Adrenal gland (tissue), 12 donors: Measurements from ENCODE around the gene PTPRF. TPM values are rescaled to one million over a fixed set of nuclear protein-coding genes. Genes with fewer than 3 reads are reported as not detected.

ENCODE experiments used
- DNase-seq, 7 donors: peaks; one replicate each; pipeline ENCODE4 v3.0.0-alpha.2; 2019 to 2020
- H3K27ac ChIP-seq, 5 donors: fragments of 200-600 bp; sonication (generic) in 4 of 5; 1 replicate in 3 of 5; 2 replicates in 2 of 5; pipeline versions ENCODE4 v1.5.1 to v1.8.0; 2016 to 2020; ENCODE audit warnings: mild to moderate bottlenecking in 1 of 5
- H3K27me3 ChIP-seq: fragments of 200-600 bp; 2 replicates; pipeline ENCODE4 v1.8.0; 2021
- H3K36me3 ChIP-seq, 2 donors: fragments of 200-600 bp; replicated peaks in 1 of 2; 1 replicate in 1 of 2; 2 replicates in 1 of 2; pipeline versions ENCODE4 v1.5.1 to v1.8.0; 2018 to 2022
- H3K4me1 ChIP-seq, 2 donors: fragments of 200-600 bp; replicated peaks in 1 of 2; 1 replicate in 1 of 2; 2 replicates in 1 of 2; pipeline versions ENCODE4 v1.5.1 to v1.8.0; 2018 to 2021
- H3K4me3 ChIP-seq, 4 donors: fragments of 200-600 bp; sonication (generic) in 3 of 4; one replicate each; pipeline ENCODE4 v1.5.1; 2016 to 2018
- H3K9me3 ChIP-seq, 3 donors: fragments of 200-600 bp; sonication (generic) in 1 of 3; replicated peaks in 1 of 3; 1 replicate in 2 of 3; 2 replicates in 1 of 3; pipeline versions ENCODE4 v1.5.1 to v1.8.0; 2016 to 2021
- POLR2A ChIP-seq, 2 donors: fragments of 450-650 bp; IDR thresholded peaks; one replicate each; pipeline ENCODE4 v1.6.1; 2017; ENCODE audit warnings: antibody characterized with exemption in 2 of 2, mild to moderate bottlenecking in 2 of 2, moderate library complexity in 1 of 2
- WGBS, 4 donors: extraction: QIAGEN DNeasy Blood & Tissue Kit in 2 of 4; methylation state at CpG; one replicate each; pipeline versions ENCODE4 v1.1.5 to v1.1.7; 2013 to 2017; 5-methylcytosine and 5-hydroxymethylcytosine counted together
- intact Hi-C, 2 donors: fragments of 100-400 bp; cut with DNase I; formaldehyde crosslinking; loops; one replicate each; pipeline versions ENCODE4 v1.14.1 to v1.15.0; 2022 to 2023
- polyA plus RNA-seq, 3 donors: library from polyadenylated mRNA; stranded (reverse); fragments of 200-250 nt in 2 of 3; fragments of 350-450 nt in 1 of 3; fragmentation: Illumina TruSeq in 1 of 3; extraction: RNeasy Lipid Tissue Mini Kit (QIAGEN cat#74804) in 1 of 3; gene quantifications; one replicate each; pipeline ENCODE4 v1.2.3, GENCODE V29; 2013 to 2014
- total RNA-seq, 9 donors: library from RNA; depleted of rRNA in 4 of 9; stranded (reverse); fragments of >200 nt in 4 of 9; fragments of 120-200 nt in 1 of 9; fragmentation: NEBNext Ultra II Directional in 1 of 9; extraction: Animal tissue kit (Norgen Biotek cat#: 25700) in 1 of 9; gene quantifications; one replicate each; pipeline versions ENCODE4 v1.1.0 to v1.2.4, GENCODE V29; 2013 to 2023
- TF ChIP-seq, protein P1 (sequence below), 6 experiments: fragments of 450-650 bp in 4 of 6; fragments of 200-600 bp in 2 of 6; sonication (generic) in 1 of 6; IDR thresholded peaks; 1 replicate in 5 of 6; 2 replicates in 1 of 6; pipeline versions ENCODE4 v1.5.1 to v1.8.0; 2016 to 2021; ENCODE audit warnings: antibody characterized with exemption in 6 of 6, mild to moderate bottlenecking in 2 of 6, moderate library complexity in 1 of 6
- donor health status: healthy with polysubstance abuse.
- donor health status: Bipolar disorder and iron deficiency.
- donor health status: DM: yes; HTN: yes; CAD: no.
- donor health status: DM: no; HTN: no; CAD: no.
- donor health status: DM: no; HTN: no; CAD: no.
- donor health status: DM: yes; HTN: yes; CAD: no.

PTPRF gene
- total and polyA plus RNA-seq, 12 donors: 9.2 to 92.0 (median 30.1) TPM

DNA sequence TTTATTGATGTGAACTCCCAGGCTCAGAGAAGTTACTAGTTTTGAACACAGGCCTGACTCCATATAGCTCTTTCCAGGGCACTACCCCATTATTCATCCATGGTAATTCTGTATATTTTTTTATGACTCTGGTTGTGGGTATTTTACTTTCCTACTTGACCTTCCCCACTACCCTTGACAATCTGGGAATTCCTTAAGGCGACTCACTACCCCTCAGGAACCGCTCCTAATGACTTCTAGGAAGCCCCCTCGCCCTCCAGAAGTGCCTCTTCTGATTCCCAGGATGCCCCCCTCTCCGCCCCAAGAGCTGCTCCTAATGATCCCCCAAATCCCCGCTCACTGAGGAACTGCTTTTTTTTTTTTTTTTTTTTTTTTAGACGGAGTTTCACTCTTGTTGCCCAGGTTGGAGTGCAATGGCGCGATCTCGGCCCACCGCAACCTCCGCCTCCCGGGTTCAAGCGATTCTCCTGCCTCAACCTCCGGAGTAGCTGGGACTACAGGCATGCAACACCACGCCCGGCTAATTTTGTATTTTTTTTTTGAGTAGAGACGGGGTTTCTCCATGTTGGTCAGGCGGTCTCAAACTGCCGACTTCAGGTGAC, 118.3 kb downstream of the PTPRF start:
- Histone ChIP-seq H3K4me1 (peaks cover 21 to 37% of the 10 kb centered on the region in 2 donors), H3K36me3 (peaks cover 0 to 7% of the 10 kb centered on the region in 2 donors), H3K4me3 (peak overlapping the region in 2 of 4 donors; percentile 71 to 78), H3K27ac (peak overlapping the region; percentile 51 to 98 (median 91)), H3K9me3 (no peaks in the 10 kb centered on the region), H3K27me3 (no peaks in the 10 kb centered on the region)
- TF ChIP-seq POLR2A (IDR thresholded peaks at IDR 0.05): no peak
- TF ChIP-seq, protein P1, sequence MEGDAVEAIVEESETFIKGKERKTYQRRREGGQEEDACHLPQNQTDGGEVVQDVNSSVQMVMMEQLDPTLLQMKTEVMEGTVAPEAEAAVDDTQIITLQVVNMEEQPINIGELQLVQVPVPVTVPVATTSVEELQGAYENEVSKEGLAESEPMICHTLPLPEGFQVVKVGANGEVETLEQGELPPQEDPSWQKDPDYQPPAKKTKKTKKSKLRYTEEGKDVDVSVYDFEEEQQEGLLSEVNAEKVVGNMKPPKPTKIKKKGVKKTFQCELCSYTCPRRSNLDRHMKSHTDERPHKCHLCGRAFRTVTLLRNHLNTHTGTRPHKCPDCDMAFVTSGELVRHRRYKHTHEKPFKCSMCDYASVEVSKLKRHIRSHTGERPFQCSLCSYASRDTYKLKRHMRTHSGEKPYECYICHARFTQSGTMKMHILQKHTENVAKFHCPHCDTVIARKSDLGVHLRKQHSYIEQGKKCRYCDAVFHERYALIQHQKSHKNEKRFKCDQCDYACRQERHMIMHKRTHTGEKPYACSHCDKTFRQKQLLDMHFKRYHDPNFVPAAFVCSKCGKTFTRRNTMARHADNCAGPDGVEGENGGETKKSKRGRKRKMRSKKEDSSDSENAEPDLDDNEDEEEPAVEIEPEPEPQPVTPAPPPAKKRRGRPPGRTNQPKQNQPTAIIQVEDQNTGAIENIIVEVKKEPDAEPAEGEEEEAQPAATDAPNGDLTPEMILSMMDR (IDR thresholded peaks at IDR 0.05): no peak
- no peak for DNase-seq
- intact Hi-C loops: no loop called here
- 35 to 44% (median 41%) methylated on average over 17 to 19 of the region's 19 CpGs for WGBS, 4 donors

DNA sequence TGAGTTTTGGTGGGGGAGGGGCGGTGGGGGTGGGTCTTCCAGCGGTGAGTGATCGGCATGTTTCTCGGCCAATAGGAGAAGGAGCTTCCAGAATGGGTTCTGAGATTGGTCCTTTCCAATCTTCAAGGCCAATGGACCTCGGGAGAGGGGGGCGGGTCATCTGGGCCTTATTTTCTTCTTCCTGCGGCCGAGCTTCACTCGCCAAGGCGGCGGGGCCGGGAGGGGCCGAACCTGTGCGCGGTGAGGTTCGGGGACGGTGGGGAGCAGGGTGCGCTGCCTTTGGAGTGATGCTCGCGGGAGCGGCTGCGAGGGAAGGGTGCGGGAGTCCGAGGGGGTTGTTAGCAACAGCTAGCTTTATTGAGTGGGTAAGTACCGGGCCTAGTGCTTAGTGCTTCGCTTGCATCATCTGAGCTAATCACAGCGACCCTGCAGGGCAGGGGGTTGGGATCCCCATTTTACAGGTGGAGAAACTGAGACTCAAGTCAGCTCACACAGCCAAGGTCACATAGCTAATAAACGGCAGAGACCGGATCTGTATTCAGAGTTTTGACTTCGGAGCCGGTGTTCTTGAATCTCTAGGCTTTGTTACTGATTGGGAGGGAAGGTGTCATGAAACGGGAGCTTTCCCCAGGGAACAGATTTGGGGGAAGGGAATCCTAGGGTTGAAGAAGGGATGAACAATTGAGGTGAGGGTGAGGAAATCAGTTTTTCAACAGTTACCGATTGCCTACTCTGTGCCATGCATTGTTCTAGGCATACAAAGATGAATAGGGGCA, 119.8 kb downstream of the PTPRF start:
- Histone ChIP-seq H3K9me3 (no peaks in the 10 kb centered on the region), H3K27me3 (no peaks in the 10 kb centered on the region), H3K4me1 (peaks cover 22 to 37% of the 10 kb centered on the region in 2 donors), H3K27ac (peak overlapping the region; percentile 80 to 98 (median 91)), H3K4me3 (peak overlapping the region; percentile 67 to 96 (median 74)), H3K36me3 (peaks cover 0 to 14% of the 10 kb centered on the region in 2 donors)
- peak; percentile 96 to 99 (median 98) for DNase-seq
- 0 to 1% (median 1%) methylated on average over 12 to 33 of the region's 33 CpGs for WGBS, 4 donors
- intact Hi-C loops: loop anchor here in 1 of 2 donors (5.0 kb wide), 1 partner anchor 118 kb away; the partner anchor contains the start of gene PTPRF
- TF ChIP-seq, protein P1 (IDR thresholded peaks at IDR 0.05): no peak
- peak; percentile 98 to 99 for TF ChIP-seq POLR2A (IDR thresholded peaks at IDR 0.05)

DNA sequence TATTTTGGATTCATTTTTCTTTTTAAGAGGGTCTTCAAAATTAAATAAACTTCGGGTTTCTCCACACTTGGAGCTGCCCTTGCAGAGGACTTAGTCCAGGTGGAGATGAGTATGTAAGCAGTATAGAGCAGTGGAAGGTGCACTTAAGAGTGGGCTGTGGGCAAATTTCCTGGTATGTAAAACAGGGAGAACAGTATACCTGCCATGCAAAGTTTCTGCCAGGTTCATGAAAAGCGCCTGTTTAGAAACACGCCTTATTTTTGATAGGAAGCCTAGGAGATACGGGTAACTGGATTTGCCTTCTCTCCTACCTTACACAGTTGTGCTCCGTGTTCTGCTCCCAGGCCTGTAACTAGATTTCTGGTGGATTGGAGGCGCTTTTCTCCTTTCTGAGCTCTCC, 120.5 kb downstream of the PTPRF start:
- H3K9me3 ChIP-seq: no peaks in the 10 kb centered on the region
- no peak for TF ChIP-seq POLR2A (IDR thresholded peaks at IDR 0.05)
- TF ChIP-seq, protein P1 (IDR thresholded peaks at IDR 0.05): no peak
- peaks cover 22 to 37% of the 10 kb centered on the region in 2 donors for H3K4me1 ChIP-seq
- peak overlapping the region in 2 of 4 donors; percentile 71 to 78 for H3K4me3 ChIP-seq
- DNase-seq: no peak
- 28 to 45% (median 34%) methylated on average over 6 of the region's 6 CpGs for WGBS, 4 donors
- no peaks in the 10 kb centered on the region for H3K27me3 ChIP-seq
- peaks cover 0 to 21% of the 10 kb centered on the region in 2 donors for H3K36me3 ChIP-seq
- H3K27ac ChIP-seq: peak overlapping the region in 2 of 5 donors; percentile 91 to 94
- intact Hi-C loops: loop anchor here in 1 of 2 donors (5.0 kb wide), 1 partner anchor 119 kb away; the partner anchor contains the start of gene PTPRF

DNA sequence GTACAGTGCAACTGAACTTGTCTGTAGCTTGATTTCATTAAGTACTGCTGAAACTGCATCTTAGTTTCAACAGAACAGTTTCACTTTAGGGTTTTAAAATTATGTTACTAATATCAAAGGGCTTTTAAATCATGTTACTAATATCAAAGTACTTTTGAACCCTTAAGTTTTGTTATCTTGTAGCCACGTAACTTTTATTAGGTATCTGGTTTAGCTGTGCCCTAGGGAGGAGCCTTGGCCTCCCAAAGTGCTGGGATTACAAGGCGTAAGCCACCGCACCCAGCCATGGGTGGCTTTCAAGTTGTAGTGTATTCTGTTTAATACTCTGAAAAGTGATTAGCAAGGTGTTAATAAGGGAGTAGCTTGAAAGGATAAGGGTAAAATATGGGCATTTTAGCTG, 121.2 kb downstream of the PTPRF start:
- peaks cover 22 to 37% of the 10 kb centered on the region in 2 donors for H3K4me1 ChIP-seq
- H3K4me3 ChIP-seq: peak overlapping the region in 1 of 4 donors; percentile 78
- peak overlapping the region in 1 of 5 donors; percentile 91 for H3K27ac ChIP-seq
- H3K36me3 ChIP-seq: peaks cover 0 to 28% of the 10 kb centered on the region in 2 donors
- H3K27me3 ChIP-seq: no peaks in the 10 kb centered on the region
- WGBS, 4 donors: 35 to 52% (median 40%) methylated on average over 3 of the region's 3 CpGs
- TF ChIP-seq, protein P1 (IDR thresholded peaks at IDR 0.05): no peak
- no peak for TF ChIP-seq POLR2A (IDR thresholded peaks at IDR 0.05)
- DNase-seq: no peak
- H3K9me3 ChIP-seq: no peaks in the 10 kb centered on the region
- intact Hi-C loops: loop anchor here (2.0 to 5.0 kb wide), 2 partner anchors 120 to 123 kb away; partner anchors contain the start of gene PTPRF (in 1 of the 2)
